NCI-H2196 (cell line): ENCODE data around the gene ENTPD1.
"Not testable (repeated sequence)": the region's sequence is repeated elsewhere in the genome, so short reads cannot be mapped to it uniquely, and the experiment has no call there.

ENCODE experiments used
- DNase-seq: peaks from one replicate; lab custom pipeline; 2025; ENCODE audit not compliant: unreplicated experiment; lab: John Stamatoyannopoulos, UW

Gene ENTPD1

GRCh38 chr10:95756041-95756761, at the start of gene ENTPD1:
Gene ENTPD1, plus strand, starts transcription at chr10:95756163. Its CDS starts 77 bp downstream, at chr10:95756240.
- DNase-seq: no peak

- DNase-seq: no peak
These were observed 49.4 kb upstream of the ENTPD1 start for GRCh38 chr10:95706573-95706972.

GRCh38 chr10:95706990-95707389, 49.0 kb upstream of the ENTPD1 start:
- no peak for DNase-seq

GRCh38 chr10:95711492-95711891, 44.5 kb upstream of the ENTPD1 start:
- DNase-seq: no peak

- no peak for DNase-seq
These were observed 39.5 kb upstream of the ENTPD1 start for GRCh38 chr10:95716466-95716865.

GRCh38 chr10:95716866-95717265, 39.1 kb upstream of the ENTPD1 start:
- DNase-seq: no peak

- not testable (repeated sequence) for DNase-seq
These were observed 35.2 kb upstream of the ENTPD1 start for GRCh38 chr10:95720745-95721144.

GRCh38 chr10:95722496-95722895, 33.5 kb upstream of the ENTPD1 start:
- not testable (repeated sequence) for DNase-seq

GRCh38 chr10:95728526-95728925, 27.4 kb upstream of the ENTPD1 start:
- DNase-seq: no peak

- no peak for DNase-seq
These were observed 26.5 kb upstream of the ENTPD1 start for GRCh38 chr10:95729323-95730055.

GRCh38 chr10:95730233-95730632, 25.7 kb upstream of the ENTPD1 start:
- no peak for DNase-seq

- DNase-seq: not testable (repeated sequence)
These were observed 23.1 kb upstream of the ENTPD1 start for GRCh38 chr10:95732907-95733306.

- DNase-seq: no peak
These were observed 16.9 kb upstream of the ENTPD1 start for GRCh38 chr10:95739056-95739455.

- no peak for DNase-seq
These were observed 14.0 kb upstream of the ENTPD1 start for GRCh38 chr10:95741807-95742467.

- DNase-seq: no peak
These were observed 13.5 kb upstream of the ENTPD1 start for GRCh38 chr10:95742485-95742884.

GRCh38 chr10:95742962-95743535, 12.9 kb upstream of the ENTPD1 start:
- DNase-seq: no peak

- no peak for DNase-seq
These were observed 10.5 kb upstream of the ENTPD1 start for GRCh38 chr10:95745501-95745900.

- no peak for DNase-seq
These were observed 7.6 kb upstream of the ENTPD1 start for GRCh38 chr10:95748349-95748748.

GRCh38 chr10:95755511-95756004, 405 bp upstream of the ENTPD1 start:
- DNase-seq: no peak

- DNase-seq: no peak
These were observed 1.1 kb downstream of the ENTPD1 start for GRCh38 chr10:95756809-95757684.
